Mammary epithelial cell (primary cell): ENCODE results near the gene GRM8.

Source experiments
- EZH2 ChIP-seq: IDR thresholded peaks from 2 replicates; pipeline ENCODE4 v1.6.1; 2012; ENCODE audit warnings: low read length, inconsistent platforms, borderline replicate concordance
- TF ChIP-seq, protein P1 (sequence below), 2 donors: IDR thresholded peaks in 1 of 2; conservative IDR thresholded peaks in 1 of 2; 2 replicates each; pipeline ENCODE4 v1.5.1; 2011 to 2012; ENCODE audit warnings: inconsistent platforms in 2 of 2, low read length in 2 of 2, mild to moderate bottlenecking in 2 of 2, control low read depth in 1 of 2, low read depth in 1 of 2; ENCODE audit not compliant: insufficient read depth in 1 of 2; ENCODE audit errors: extremely low read depth in 1 of 2

DNA sequence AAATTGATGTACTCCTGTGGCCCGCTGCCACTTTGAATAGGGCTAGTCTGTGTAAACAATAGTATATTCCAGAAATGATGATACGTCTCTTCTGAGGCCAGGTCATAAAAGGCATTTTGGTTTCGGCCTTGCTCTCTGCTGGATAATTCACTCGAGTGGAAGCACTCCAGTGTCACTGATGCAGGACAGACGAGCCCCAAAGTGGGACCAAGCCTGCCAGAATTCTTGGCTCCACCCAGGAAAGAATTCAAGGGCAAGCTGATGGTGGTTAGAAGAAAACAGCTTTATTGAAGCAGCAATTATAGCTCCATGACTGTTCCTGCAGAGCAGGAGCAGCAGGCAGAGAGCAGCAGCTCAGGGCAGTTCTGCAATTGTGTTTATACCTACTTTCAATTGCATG is 717.6 kb downstream of the GRM8 start:
- TF ChIP-seq, protein P1, sequence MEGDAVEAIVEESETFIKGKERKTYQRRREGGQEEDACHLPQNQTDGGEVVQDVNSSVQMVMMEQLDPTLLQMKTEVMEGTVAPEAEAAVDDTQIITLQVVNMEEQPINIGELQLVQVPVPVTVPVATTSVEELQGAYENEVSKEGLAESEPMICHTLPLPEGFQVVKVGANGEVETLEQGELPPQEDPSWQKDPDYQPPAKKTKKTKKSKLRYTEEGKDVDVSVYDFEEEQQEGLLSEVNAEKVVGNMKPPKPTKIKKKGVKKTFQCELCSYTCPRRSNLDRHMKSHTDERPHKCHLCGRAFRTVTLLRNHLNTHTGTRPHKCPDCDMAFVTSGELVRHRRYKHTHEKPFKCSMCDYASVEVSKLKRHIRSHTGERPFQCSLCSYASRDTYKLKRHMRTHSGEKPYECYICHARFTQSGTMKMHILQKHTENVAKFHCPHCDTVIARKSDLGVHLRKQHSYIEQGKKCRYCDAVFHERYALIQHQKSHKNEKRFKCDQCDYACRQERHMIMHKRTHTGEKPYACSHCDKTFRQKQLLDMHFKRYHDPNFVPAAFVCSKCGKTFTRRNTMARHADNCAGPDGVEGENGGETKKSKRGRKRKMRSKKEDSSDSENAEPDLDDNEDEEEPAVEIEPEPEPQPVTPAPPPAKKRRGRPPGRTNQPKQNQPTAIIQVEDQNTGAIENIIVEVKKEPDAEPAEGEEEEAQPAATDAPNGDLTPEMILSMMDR (conservative IDR thresholded peaks at IDR 0.05 in 1 of 2, IDR thresholded peaks at IDR 0.05 in 1 of 2; ENCODE audit: extremely low read depth in 1 of 2, insufficient read depth in 1 of 2, low read depth in 1 of 2, low read length in 2 of 2) = no peak
- no peak for TF ChIP-seq EZH2
